ENCODE data around the gene EDN3.
"Not testable (repeated sequence)": the region's sequence is repeated elsewhere in the genome, so short reads cannot be mapped to it uniquely, and the experiment has no call there.

Gene EDN3

GRCh38 chr20:59336540-59336939 is 36.1 kb downstream of the EDN3 start:
- DNase-seq: no peak

- DNase-seq: not testable (repeated sequence)
Measured at GRCh38 chr20:59338444-59338843, 38.0 kb downstream of the EDN3 start.

DNA sequence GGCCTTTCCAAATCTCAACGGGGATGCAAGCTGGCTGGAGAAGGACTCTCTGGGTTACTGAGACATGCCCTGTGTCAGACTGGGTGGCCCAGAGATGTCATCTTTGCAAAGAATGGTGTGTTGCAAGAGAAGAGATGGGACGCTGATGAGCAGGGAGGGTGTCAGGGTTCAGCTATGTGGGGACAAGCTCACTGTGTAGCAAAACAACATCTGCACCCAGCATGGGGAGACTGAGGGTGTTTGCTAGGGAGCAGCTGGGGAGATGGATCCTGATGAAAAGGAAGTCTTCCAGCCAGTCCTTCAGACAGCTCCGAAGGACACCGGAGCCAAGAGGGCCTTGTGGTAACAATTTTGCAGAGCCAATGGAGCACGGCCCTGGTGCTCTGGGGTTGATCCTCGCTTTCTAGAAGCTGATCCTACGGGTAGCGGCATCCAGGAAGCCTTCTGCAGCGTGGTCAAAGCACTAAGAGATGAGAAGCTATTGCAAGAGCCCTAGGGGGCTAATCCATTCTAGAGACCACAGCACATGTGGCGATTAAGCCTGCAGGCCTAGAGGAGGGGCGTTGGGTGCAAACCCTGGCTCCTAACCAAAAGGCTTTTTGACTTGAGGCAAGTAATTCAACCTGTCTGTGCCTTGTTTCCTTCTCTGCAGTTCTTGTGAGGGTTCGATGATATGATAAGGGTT is 39.9 kb downstream of the EDN3 start:
- DNase-seq: no peak

DNA sequence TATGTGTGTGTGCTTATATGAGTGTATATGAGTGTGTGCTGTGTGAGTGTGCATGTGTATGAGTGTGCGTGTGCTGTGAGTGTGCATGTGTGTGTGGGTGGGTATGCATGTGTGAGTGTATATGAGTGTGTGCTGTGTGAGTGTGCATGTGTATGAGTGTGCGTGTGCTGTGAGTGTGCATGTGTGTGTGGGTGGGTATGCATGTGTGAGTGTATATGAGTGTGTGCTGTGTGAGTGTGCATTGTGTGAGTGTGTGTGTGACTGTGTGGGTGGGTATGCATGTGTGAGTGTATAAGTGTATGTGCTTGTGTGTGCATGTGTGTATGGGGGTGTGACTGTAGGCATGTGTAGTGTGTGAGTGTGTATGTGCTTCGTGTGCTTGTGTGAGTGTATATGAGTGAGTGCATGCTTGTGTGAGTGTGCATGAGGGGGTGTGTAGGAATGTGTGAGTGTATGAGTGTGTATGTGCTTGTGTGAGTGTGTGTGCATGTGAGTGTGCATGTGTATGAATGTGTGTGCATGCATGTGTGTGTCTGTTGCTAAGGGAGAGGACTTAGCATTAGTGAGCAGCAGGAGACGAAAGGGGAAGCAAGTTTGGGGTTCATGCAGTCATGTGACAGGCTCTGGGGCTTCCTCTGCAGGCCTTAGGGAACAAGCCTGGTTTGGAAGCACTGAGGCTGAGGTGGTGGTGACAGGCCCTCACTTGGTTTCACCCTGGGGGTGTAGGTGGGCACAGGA is 41.0 kb downstream of the EDN3 start:
- not testable (repeated sequence) for DNase-seq

DNA sequence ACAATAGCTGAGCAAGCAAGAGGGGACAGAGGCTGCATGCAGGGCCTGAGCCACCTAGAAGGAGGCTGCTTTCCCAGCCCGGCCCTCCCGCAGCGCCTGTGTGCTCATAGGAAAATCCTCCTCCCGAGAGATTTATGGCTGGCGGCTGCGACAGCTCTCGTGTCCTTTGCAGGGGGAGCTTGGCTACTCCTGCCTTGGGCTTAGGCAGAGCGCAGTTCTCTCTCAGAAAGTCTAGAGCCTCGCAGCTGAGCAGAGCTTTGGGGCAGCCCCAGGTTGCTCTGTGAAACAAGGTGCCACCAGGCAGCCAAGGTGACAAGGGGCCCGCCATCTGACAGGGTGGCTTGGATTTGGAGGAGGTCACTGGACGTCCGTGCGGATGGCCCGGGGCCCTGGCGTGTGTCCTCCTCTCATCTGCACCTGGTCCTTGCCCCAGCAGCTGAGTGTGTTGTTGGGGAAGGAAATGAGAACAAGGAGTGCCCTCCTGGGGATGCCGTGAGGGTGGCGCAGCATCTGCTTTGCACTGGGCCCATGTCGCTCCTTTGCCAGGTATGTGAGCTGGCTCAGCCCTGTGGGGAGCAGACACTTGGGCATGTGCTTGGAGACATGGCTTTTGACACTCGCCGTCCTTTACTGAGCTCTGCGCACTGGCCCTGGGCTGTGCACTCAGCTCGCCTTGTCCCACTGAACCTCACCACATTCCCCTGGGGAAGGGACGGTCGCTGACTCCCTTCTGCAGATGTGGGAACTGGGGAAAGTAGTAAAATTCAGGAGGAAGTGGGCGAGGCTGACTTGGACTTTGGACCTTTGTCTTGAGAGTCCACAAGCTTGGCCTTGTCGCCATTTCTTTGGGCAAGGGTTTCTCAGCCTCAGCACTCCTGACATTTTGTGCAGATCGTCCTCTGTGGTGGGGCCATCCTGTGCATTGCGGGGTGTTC is 41.9 kb downstream of the EDN3 start:
- no peak for DNase-seq

GRCh38 chr20:59346061-59346460 is 45.6 kb downstream of the EDN3 start:
- DNase-seq: no peak

DNA sequence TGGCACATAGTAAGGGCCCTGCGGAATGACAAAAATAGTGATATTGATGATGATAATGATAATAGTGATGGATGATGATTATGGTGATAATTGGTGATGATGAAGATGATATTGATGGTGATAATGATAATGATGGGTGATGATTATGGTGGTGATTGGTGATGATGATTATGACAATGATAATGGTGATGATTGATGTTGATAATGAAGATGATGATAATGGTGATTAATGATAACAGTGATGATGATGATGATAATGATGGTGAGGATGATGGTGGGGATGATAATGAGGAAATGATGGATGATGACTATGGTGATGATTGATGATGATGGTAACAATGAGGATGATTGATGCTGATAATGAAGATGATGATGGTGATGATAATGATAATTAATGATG is 48.9 kb downstream of the EDN3 start:
- DNase-seq: no peak

- no peak for DNase-seq
Measured at GRCh38 chr20:59350330-59351156, 50.1 kb downstream of the EDN3 start.

GRCh38 chr20:59351157-59352040 is 51.0 kb downstream of the EDN3 start:
- no peak for DNase-seq

- DNase-seq: no peak
Measured at GRCh38 chr20:59352541-59352940, 52.1 kb downstream of the EDN3 start.

DNA sequence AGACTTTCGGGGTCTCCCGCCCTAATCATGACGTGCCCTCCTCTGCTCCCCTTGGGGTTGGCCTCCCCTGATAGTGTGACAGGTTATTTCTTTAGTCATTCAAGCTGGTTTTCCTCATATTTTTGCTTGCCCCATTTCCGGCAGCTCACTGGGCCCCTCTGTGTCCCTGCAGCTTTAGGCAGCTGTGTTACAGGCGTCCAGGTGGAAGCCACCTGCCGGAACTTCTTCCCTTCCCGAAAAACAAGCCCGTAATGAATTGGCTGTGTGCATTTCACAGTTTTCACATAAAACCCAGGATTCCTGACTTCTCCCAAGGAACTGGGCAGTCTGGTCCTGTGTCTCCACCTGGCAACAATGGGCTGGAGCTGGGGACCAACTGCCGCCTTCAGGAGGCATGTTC is 52.6 kb downstream of the EDN3 start:
- DNase-seq: no peak

DNA sequence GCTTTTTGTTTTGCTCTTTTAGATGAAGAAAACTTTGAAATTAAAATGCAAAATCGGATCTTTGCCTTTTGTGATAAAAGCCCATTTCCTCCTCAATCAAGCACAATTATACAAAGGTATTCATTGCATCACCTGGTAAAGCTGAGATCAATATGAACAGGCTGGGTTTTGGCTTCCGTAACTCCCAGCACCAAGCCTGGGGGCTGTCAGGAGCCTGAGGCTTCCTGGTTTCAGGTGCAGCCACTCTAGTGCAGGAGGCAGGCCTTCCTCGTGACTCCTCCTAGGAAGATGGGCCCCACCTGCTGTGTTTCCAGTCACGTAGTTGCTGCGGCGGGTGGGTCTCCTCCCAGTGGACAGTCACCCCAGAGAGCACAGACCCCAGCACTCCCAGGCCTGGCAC is 54.0 kb downstream of the EDN3 start:
- no peak for DNase-seq

DNA sequence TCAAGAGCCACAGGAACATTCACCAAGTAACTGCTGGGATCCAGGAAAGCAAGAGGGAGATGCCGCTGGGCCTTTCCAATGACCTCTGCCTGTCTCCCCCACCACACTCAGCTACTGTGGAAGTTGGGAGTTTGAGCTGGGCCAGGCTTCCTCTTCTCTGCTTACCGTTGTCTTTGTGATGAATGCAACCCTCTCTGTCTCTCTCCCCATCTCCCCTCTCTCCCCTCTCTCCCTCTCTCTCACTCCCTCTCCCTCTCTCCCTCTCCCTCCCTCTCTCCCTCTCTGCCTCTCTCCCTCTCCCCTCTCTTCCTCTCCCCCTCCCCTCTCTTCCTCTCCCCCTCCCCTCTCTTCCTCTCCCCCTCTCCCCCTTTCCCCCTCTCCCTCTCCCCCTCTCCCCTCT is 54.8 kb downstream of the EDN3 start:
- DNase-seq: no peak

DNA sequence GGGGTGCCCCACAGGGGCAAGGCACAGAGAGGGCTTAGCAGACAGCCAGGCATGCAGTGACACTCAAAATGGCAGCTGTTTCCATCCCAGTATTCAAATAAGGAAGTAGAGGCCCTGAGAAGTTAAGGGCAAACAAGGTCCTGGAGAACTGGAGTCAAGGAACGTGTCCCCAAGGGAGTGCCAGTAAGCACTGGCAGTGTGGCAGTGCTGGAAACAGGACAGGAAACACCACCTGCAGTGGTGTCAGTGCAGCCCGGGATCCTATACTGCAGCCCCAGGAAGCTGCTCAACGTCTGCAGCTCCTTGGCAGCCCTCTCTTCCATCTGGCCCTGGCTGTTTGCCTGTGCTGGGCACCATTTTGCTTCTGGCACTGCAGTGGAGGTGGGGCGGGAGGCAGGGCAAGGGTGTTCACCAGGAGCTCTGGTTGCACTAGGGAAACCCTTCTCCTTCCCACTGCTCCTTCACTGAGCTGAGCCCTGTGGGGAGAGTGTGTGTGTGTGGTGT is 56.3 kb downstream of the EDN3 start:
- DNase-seq: no peak

DNA sequence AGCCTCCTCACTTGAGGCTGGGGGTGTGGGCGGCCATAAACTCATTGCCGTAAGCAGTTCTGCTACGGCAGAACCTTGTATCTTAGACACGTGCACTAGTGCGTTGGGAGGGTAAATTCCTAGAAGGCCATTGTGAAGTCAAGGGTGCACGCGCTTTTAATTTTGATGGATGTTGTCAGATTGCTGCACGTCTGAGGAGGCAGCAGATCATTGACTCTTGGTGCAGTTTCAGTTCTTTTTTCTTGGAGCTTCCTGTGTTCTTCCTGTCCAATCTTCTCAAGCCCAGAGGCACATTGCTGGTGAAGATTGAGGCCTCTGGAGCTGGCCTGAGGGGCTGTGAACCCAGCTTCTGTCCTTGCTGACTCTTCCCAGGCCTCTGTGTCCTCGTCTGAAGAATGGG is 58.4 kb downstream of the EDN3 start:
- DNase-seq: not testable (repeated sequence)

DNA sequence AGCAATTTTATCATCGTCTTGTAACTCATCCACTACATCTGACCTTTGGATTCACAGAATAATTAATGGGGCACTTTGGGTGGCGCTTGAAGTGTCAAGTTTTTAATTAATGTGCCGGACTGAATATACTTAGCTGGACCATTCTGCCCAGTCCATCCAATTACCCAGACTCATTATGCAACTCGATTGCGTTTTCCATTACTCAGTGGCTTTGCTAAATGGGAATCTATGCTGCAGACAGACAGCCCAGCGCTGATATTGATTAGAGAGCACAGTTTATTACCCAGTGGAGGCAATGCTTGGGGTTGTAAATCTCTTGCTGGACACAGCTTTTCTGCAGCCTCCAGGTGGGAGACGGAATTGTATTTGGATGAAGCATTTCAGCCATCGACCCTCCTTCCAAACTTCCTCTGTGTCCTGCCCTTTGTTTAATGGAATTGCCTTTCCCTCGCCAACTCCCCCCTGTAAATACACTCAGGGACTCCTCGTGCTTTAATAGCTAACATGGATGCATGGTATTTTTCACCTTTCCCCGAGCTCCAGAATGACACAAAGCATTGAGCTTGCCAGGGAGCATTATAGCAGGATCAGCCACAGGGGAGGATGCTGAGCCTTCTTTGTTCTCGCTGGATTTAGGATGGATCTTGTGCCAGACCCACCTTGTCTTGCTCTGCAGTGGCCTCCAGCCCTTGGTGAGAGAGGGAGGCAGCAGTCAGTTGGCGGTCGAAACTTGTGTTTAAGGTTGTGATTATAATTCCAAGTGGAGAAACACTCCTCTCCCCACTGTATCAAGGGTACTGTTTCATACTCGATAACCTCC is 59.7 kb downstream of the EDN3 start:
- DNase-seq: no peak

GRCh38 chr20:59360934-59361333 is 60.5 kb downstream of the EDN3 start:
- DNase-seq: no peak

GRCh38 chr20:59361411-59361810 is 61.0 kb downstream of the EDN3 start:
- no peak for DNase-seq

DNA sequence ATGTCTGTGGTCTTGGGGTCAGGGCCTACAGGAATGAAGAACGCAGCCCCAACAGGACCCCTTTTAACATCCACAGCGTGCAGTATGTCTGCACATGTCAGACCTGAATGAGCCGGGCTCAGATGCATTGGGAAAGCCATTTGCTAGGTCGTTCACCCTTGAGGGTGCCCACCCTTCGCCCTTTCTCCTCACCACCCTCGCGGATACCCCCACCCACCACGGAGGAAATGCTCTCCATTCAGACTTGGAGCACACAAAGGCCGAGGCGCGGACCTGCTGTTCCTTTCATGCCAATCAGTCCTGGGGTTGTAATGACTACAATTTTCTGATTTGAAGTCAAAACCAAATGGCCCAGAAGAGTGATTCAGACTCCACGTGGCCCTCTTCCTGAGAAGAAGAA is 62.7 kb downstream of the EDN3 start:
- DNase-seq: no peak

GRCh38 chr20:59364611-59365010 is 64.2 kb downstream of the EDN3 start:
- no peak for DNase-seq

All from T-helper 2 cell (primary cell).